Neural cell (in vitro differentiated cells): ENCODE measurements around the gene STX8. TPM values are rescaled to one million over a fixed set of nuclear protein-coding genes. Genes with fewer than 3 reads are reported as not detected.

Experiments
- H2AFZ ChIP-seq: fragments of 200-600, 300-800 bp; sonication (generic), shearing (Covaris generic); 2 replicates; pipeline ENCODE4 v1.6.0; 2014; ENCODE audit warnings: low read depth, mild to moderate bottlenecking, antibody characterized with exemption, low read length, moderate library complexity
- H3F3A ChIP-seq: fragments of 200-600 bp; shearing (Covaris generic); 2 replicates; pipeline ENCODE4 v1.6.1; 2016; ENCODE audit warnings: mild to moderate bottlenecking, moderate library complexity, mixed read lengths, antibody characterized with exemption, low read length; ENCODE audit not compliant: insufficient read depth, poor library complexity, severe bottlenecking
- H3K27ac ChIP-seq: fragments of 200-600, 300-800 bp; sonication (generic), shearing (Covaris generic); 2 replicates; pipeline ENCODE4 v1.5.1; 2014; ENCODE audit warnings: mild to moderate bottlenecking, low read length, moderate library complexity
- H3K27me3 ChIP-seq: fragments of 300-800, 200-600 bp; sonication (generic), shearing (Covaris generic); 2 replicates; pipeline ENCODE4 v1.6.0; 2014; ENCODE audit warnings: mild to moderate bottlenecking, low read depth, low read length, moderate library complexity; ENCODE audit not compliant: insufficient read depth
- H3K36me3 ChIP-seq: fragments of 300-800, 200-600 bp; sonication (generic), shearing (Covaris generic); 2 replicates; pipeline ENCODE4 v1.5.1; 2014; ENCODE audit warnings: mild to moderate bottlenecking, antibody characterized with exemption, low read length, moderate library complexity; ENCODE audit not compliant: insufficient read depth
- H3K4me2 ChIP-seq: fragments of 300-800, 200-600 bp; sonication (generic), shearing (Covaris generic); 2 replicates; pipeline ENCODE4 v1.6.0; 2014; ENCODE audit warnings: mild to moderate bottlenecking, low read length
- H3K4me3 ChIP-seq: fragments of 300-800, 200-600 bp; sonication (generic), shearing (Covaris generic); 2 replicates; pipeline ENCODE4 v1.5.1; 2014; ENCODE audit warnings: mild to moderate bottlenecking, low read length, moderate library complexity
- H3K79me2 ChIP-seq: fragments of 200-600 bp; shearing (Covaris generic); replicated peaks from 2 replicates; pipeline ENCODE4 v1.6.0; 2014; ENCODE audit warnings: mild to moderate bottlenecking, low read length, moderate library complexity; ENCODE audit not compliant: insufficient read depth
- H3K9ac ChIP-seq: fragments of 300-800, 200-600 bp; sonication (generic), shearing (Covaris generic); 2 replicates; pipeline ENCODE4 v1.6.1; 2016; ENCODE audit warnings: mild to moderate bottlenecking, low read length, mixed read lengths
- H3K9me2 ChIP-seq: fragments of 200-600 bp; shearing (Covaris generic); 2 replicates; pipeline ENCODE4 v1.6.1; 2016; ENCODE audit warnings: mild to moderate bottlenecking, low read length, mixed read lengths; ENCODE audit not compliant: insufficient read depth
- H3K9me3 ChIP-seq: fragments of 200-600, 300-800 bp; sonication (generic), shearing (Covaris generic); 2 replicates; pipeline ENCODE4 v1.6.1; 2016; ENCODE audit warnings: mild to moderate bottlenecking, mixed run types, low read length, moderate library complexity, mixed read lengths
- H4K20me1 ChIP-seq: fragments of 200-600 bp; shearing (Covaris generic); 2 replicates; pipeline ENCODE4 v1.6.1; 2016; ENCODE audit warnings: mild to moderate bottlenecking, mixed run types; ENCODE audit not compliant: insufficient read depth
- CTCF ChIP-seq: fragments of 450-650 bp; IDR thresholded peaks from 2 replicates; pipeline ENCODE4 v1.5.1; 2014; ENCODE audit warnings: antibody characterized with exemption, mild to moderate bottlenecking, moderate library complexity; ENCODE audit not compliant: poor library complexity, severe bottlenecking
- EP300 ChIP-seq: fragments of 450-650 bp; conservative IDR thresholded peaks from 2 replicates; pipeline ENCODE4 v1.6.1; 2014; ENCODE audit warnings: antibody characterized with exemption, mild to moderate bottlenecking, moderate library complexity; ENCODE audit not compliant: poor library complexity, severe bottlenecking
- EZH2 ChIP-seq: fragments of 200-600, 300-800 bp; shearing (Covaris generic), sonication (generic); IDR thresholded peaks from 2 replicates; pipeline ENCODE4 v1.6.1; 2014; ENCODE audit warnings: antibody characterized with exemption, low read length, borderline replicate concordance, mild to moderate bottlenecking; ENCODE audit not compliant: insufficient read depth, poor library complexity, severe bottlenecking
- MXI1 ChIP-seq: fragments of 450-650 bp; conservative IDR thresholded peaks from 2 replicates; pipeline ENCODE4 v1.6.1; 2014; ENCODE audit warnings: antibody characterized with exemption, mild to moderate bottlenecking; ENCODE audit not compliant: poor library complexity, severe bottlenecking
- POLR2AphosphoS5 ChIP-seq: IDR thresholded peaks from 2 replicates; pipeline ENCODE4 v1.6.1; 2012
- RAD21 ChIP-seq: fragments of 450-650 bp; conservative IDR thresholded peaks from 2 replicates; pipeline ENCODE4 v1.6.1; 2014; ENCODE audit warnings: antibody characterized with exemption, mild to moderate bottlenecking, moderate library complexity
- REST ChIP-seq: IDR thresholded peaks from 2 replicates; pipeline ENCODE4 v1.6.1; 2012; ENCODE audit warnings: borderline replicate concordance
- SMC3 ChIP-seq: fragments of 450-650 bp; conservative IDR thresholded peaks from 2 replicates; pipeline ENCODE4 v1.6.1; 2014; ENCODE audit warnings: antibody characterized with exemption, mild to moderate bottlenecking, moderate library complexity; ENCODE audit not compliant: poor library complexity
- TAF1 ChIP-seq: IDR thresholded peaks from 2 replicates; pipeline ENCODE4 v1.6.1; 2012; ENCODE audit warnings: low read depth
- polyA plus RNA-seq: library from polyadenylated mRNA; depleted of rRNA; stranded (reverse); fragments of >200 nt; gene quantifications from 2 replicates; pipeline ENCODE4 v1.2.3, GENCODE V29; 2014

STX8 gene
- polyA plus RNA-seq, 1 donor from 2014 or later: 100 TPM

- no peaks in the 10 kb centered on the region for H3K27me3 ChIP-seq
- H3K9me2 ChIP-seq: no peaks in the 10 kb centered on the region
- H4K20me1 ChIP-seq: no peaks in the 10 kb centered on the region
- no peaks in the 10 kb centered on the region for H3K36me3 ChIP-seq
- H3K9ac ChIP-seq: no peak overlapping the region
- TF ChIP-seq EZH2: no peak
- no peak for TF ChIP-seq EP300
- H3K9me3 ChIP-seq: no peaks in the 10 kb centered on the region
- no peak overlapping the region for H3K27ac ChIP-seq
- no peak overlapping the region for H3K4me3 ChIP-seq
- no peaks in the 10 kb centered on the region for H3K79me2 ChIP-seq
- H3F3A ChIP-seq: no peaks in the 10 kb centered on the region
- no peak overlapping the region for H2AFZ ChIP-seq
- H3K4me2 ChIP-seq: no peak overlapping the region
Measured at GRCh38 chr17:9533441-9533840, 42.2 kb downstream of the STX8 start.

GRCh38 chr17:9532715-9533114 lies 42.9 kb downstream of the STX8 start:
- no peak overlapping the region for H2AFZ ChIP-seq
- TF ChIP-seq EZH2 (no peak), RAD21 (no peak), MXI1 (no peak), REST (no peak), EP300 (no peak), SMC3 (no peak), POLR2AphosphoS5 (no peak), CTCF (no peak), TAF1 (no peak)
- no peaks in the 10 kb centered on the region for H3K9me2 ChIP-seq
- no peaks in the 10 kb centered on the region for H3K9me3 ChIP-seq
- no peak overlapping the region for H3K27ac ChIP-seq
- no peak overlapping the region for H3K4me3 ChIP-seq
- no peaks in the 10 kb centered on the region for H3K27me3 ChIP-seq
- no peak overlapping the region for H3K4me2 ChIP-seq
- H3K36me3 ChIP-seq: no peaks in the 10 kb centered on the region
- H4K20me1 ChIP-seq: no peaks in the 10 kb centered on the region
- no peaks in the 10 kb centered on the region for H3F3A ChIP-seq
- H3K9ac ChIP-seq: no peak overlapping the region
- no peaks in the 10 kb centered on the region for H3K79me2 ChIP-seq

- H3K9me3 ChIP-seq: no peaks in the 10 kb centered on the region
- peak overlapping the region; percentile 24 for H3K4me3 ChIP-seq
- H3K27me3 ChIP-seq: no peaks in the 10 kb centered on the region
- H3K9ac ChIP-seq: no peak overlapping the region
- no peak for TF ChIP-seq RAD21
- TF ChIP-seq POLR2AphosphoS5: no peak
- no peak for TF ChIP-seq CTCF
- no peak for TF ChIP-seq MXI1
- no peak for TF ChIP-seq EP300
- TF ChIP-seq EZH2: no peak
- TF ChIP-seq REST: no peak
- no peak for TF ChIP-seq SMC3
- no peak for TF ChIP-seq TAF1
- H3K4me2 ChIP-seq: no peak overlapping the region
- H3K9me2 ChIP-seq: no peaks in the 10 kb centered on the region
- H3K79me2 ChIP-seq: no peaks in the 10 kb centered on the region
- H3K36me3 ChIP-seq: no peaks in the 10 kb centered on the region
- H4K20me1 ChIP-seq: no peaks in the 10 kb centered on the region
- no peaks in the 10 kb centered on the region for H3F3A ChIP-seq
- no peak overlapping the region for H2AFZ ChIP-seq
- peak overlapping the region; percentile 1 for H3K27ac ChIP-seq
Measured at GRCh38 chr17:9531034-9531433, 44.6 kb downstream of the STX8 start.
